GM12878 (cell line): ENCODE results near the gene IQCF6.

Experiments
- POLR2AphosphoS2 ChIP-seq: IDR thresholded peaks from 2 replicates; pipeline ENCODE4 v1.6.1; 2011; ENCODE audit warnings: low read depth, mild to moderate bottlenecking, low read length, improper control_type of control experiment, moderate library complexity
- RELA ChIP-seq: fragments of 450-650 bp; IDR thresholded peaks from 2 replicates; pipeline ENCODE4 v1.8.0; 2014; ENCODE audit warnings: borderline replicate concordance; ENCODE audit not compliant: partially characterized antibody
- TCF3 ChIP-seq: IDR thresholded peaks from 2 replicates; pipeline ENCODE4 v1.6.1; 2012; ENCODE audit warnings: low read depth, mild to moderate bottlenecking, low read length, borderline replicate concordance; ENCODE audit not compliant: insufficient read depth
- ZZZ3 ChIP-seq: IDR thresholded peaks from 2 replicates; pipeline ENCODE4 v1.6.1; 2011; ENCODE audit warnings: low read depth; ENCODE audit not compliant: control insufficient read depth, insufficient read length

- TF ChIP-seq ZZZ3 (no peak), TCF3 (no peak), RELA (no peak), POLR2AphosphoS2 (no peak)
Measured at GRCh38 chr3:51777985-51778384, 1.1 kb downstream of the IQCF6 start.
